ENCODE results near the gene TMEM235.

TMEM235 gene

DNA sequence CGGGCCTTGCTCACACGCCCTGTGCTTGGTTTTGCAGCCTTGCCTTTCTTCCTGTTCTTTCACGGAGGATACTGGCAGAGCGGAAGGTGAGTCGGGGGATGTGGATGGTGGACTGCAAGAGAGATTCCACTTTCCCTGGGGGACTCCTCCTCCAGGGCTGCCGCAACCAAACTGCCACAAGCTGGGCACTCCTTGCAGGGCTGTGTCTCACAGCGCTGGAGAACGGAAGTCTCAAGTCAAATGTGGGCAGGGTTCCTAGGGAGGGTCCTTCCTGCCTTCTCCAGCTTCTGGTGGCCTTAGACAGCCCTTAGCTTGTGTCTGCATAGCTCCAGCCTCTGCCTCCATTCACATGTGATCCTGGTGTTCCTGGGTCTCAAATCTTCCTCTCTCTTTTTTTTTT, 28.8 kb upstream of the TMEM235 start:
- no peak for TF ChIP-seq CTCF (IDR thresholded peaks at IDR 0.05)
- H3K9me3 ChIP-seq: no peaks in the 10 kb centered on the region
- H3K4me1 ChIP-seq (ENCODE audit: control insufficient read depth in 1 of 2, insufficient read depth in 1 of 2, low read depth in 1 of 2, low read length in 1 of 2): peaks cover 20 to 21% of the 10 kb centered on the region in 2 experiments
- H3K36me3 ChIP-seq: no peaks in the 10 kb centered on the region
- no peaks in the 10 kb centered on the region for H3K27me3 ChIP-seq
- no peak overlapping the region for H3K4me3 ChIP-seq (ENCODE audit: low read depth in 1 of 2, low read length in 1 of 2)
- H3K27ac ChIP-seq: peak overlapping the region; percentile 11

DNA sequence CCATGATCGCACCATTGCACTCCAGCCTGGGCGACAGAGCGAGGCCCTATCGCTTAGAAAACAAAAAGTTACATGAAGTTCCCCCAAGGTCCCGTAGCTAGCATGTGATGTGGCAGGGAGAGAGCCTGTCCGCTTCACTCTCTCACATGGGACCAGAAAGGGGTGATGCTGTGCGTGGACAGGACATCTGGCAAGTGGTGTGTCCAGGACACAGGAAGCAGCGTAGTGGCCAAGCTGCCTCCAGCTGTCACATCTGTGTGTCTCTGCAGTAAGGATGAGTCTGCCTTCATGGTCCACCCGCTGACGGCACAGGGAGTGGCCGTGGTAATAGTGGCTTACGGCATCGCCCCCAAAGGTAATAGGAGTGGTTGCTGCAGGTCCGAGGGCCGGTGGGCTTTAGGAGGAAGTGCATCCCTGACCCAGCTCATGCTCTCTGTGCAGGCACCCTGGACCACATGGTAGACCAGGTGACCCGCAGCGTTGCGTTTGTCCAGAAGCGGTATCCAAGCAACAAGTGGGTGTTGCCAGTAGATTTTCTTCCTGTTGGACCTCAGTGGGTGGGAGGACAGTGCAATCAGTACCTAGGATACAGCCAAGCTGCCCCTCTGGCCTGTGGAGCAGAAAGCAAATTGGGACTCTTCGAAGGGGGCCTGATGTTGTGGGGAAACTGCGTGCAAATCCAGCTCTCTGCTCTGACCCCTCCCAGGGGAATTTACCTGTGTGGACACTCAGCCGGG, 26.9 kb upstream of the TMEM235 start:
- Histone ChIP-seq H3K4me1 (ENCODE audit: control insufficient read depth in 1 of 2, insufficient read depth in 1 of 2, low read depth in 1 of 2, low read length in 1 of 2) (peaks cover 3 to 6% of the 10 kb centered on the region in 2 experiments), H3K36me3 (no peaks in the 10 kb centered on the region), H3K9me3 (no peaks in the 10 kb centered on the region), H3K27ac (no peak overlapping the region), H3K27me3 (no peaks in the 10 kb centered on the region), H3K4me3 (ENCODE audit: low read depth in 1 of 2, low read length in 1 of 2) (no peak overlapping the region)
- no peak for TF ChIP-seq CTCF (IDR thresholded peaks at IDR 0.05)

GRCh38 chr17:78205124-78205775, 26.2 kb upstream of the TMEM235 start:
- Histone ChIP-seq H3K27me3 (no peaks in the 10 kb centered on the region), H3K9me3 (no peaks in the 10 kb centered on the region), H3K4me1 (ENCODE audit: control insufficient read depth in 1 of 2, insufficient read depth in 1 of 2, low read depth in 1 of 2, low read length in 1 of 2) (peaks cover 0 to 3% of the 10 kb centered on the region in 2 experiments), H3K27ac (no peak overlapping the region), H3K36me3 (no peaks in the 10 kb centered on the region), H3K4me3 (ENCODE audit: low read depth in 1 of 2, low read length in 1 of 2) (no peak overlapping the region)
- TF ChIP-seq CTCF (IDR thresholded peaks at IDR 0.05): no peak

DNA sequence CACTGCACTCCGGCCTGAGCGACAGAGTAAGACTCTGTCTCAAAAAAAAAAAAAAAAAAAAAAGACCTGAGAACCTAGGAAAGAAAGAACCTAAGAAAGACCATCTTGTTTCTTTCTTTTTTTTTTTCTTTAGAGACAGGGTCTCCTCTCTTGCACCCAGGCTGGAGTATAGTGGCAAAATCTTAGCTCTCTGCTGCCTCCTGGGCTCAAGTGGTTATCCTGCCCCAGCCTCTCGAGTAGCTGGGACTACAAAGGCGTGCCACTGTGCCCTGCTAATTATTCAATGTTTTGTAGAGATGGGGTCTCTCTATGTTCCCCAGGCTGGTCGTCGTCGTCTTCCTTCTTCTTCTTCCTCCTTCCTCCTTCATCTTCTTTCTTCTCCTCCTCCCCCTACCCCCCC, 25.1 kb upstream of the TMEM235 start:
- no peak for TF ChIP-seq CTCF (IDR thresholded peaks at IDR 0.05)
- Histone ChIP-seq H3K36me3 (no peaks in the 10 kb centered on the region), H3K4me1 (ENCODE audit: control insufficient read depth in 1 of 2, insufficient read depth in 1 of 2, low read depth in 1 of 2, low read length in 1 of 2) (peaks cover 0 to 3% of the 10 kb centered on the region in 2 experiments), H3K4me3 (ENCODE audit: low read depth in 1 of 2, low read length in 1 of 2) (no peak overlapping the region), H3K9me3 (no peaks in the 10 kb centered on the region), H3K27me3 (no peaks in the 10 kb centered on the region), H3K27ac (no peak overlapping the region)

DNA sequence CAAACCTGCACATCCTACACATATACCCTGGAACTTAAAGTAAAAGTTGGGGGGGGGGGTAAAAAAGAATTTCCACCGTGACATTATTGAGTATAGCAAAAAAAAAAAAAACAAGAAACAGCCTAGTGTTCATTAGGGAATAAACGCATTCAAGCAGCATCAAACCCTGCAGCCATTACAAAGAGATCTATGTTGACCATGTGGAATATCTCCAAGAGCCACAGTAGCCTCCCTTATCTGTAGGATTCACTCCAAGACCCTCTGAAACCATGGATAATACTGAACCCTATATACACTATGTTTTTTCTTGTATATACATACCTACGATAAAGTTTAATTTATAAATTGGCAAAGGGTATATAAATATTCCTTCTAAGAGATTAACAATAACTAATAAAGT, 22.9 kb upstream of the TMEM235 start:
- peaks cover 0 to 3% of the 10 kb centered on the region in 2 experiments for H3K4me1 ChIP-seq (ENCODE audit: control insufficient read depth in 1 of 2, insufficient read depth in 1 of 2, low read depth in 1 of 2, low read length in 1 of 2)
- H3K4me3 ChIP-seq (ENCODE audit: low read depth in 1 of 2, low read length in 1 of 2): no peak overlapping the region
- H3K27me3 ChIP-seq: no peaks in the 10 kb centered on the region
- H3K27ac ChIP-seq: no peak overlapping the region
- TF ChIP-seq CTCF (IDR thresholded peaks at IDR 0.05): no peak
- no peaks in the 10 kb centered on the region for H3K9me3 ChIP-seq
- H3K36me3 ChIP-seq: no peaks in the 10 kb centered on the region
